ENCODE measurements around the gene KRTAP13-4.

The KRTAP13-4 gene, protein sequence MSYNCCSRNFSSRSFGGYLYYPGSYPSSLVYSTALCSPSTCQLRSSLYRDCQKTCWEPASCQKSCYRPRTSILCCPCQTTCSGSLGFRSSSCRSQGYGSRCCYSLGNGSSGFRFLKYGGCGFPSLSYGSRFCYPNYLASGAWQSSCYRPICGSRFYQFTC

GRCh38 chr21:30430170-30430655, at the start of gene KRTAP13-4:
Gene KRTAP13-4, plus strand, starts transcription at chr21:30430220. Its CDS starts 56 bp downstream, at chr21:30430276.
- Histone ChIP-seq H3K9ac (no peak within 1 kb of the TSS), H3K4me2 (ENCODE audit: low read length) (no peak within 1 kb of the TSS), H2AFZ (no peak within 1 kb of the TSS), H3K4me3 (ENCODE audit: low read depth, low read length) (no peak within 1 kb of the TSS), H3K36me3 (ENCODE audit: control insufficient read depth, insufficient read depth, low read length) (no peaks in the 10 kb centered on the region), H3K27me3 (ENCODE audit: control insufficient read depth, insufficient read depth, low read length) (no peaks in the 10 kb centered on the region), H3K9me3 (ENCODE audit: control insufficient read depth, low read length) (no peaks in the 10 kb centered on the region), H3K27ac (no peak within 1 kb of the TSS), H3K4me1 (no peaks in the 10 kb centered on the region), H3K79me2 (no peaks in the 10 kb centered on the region)
- TF ChIP-seq, protein P1, sequence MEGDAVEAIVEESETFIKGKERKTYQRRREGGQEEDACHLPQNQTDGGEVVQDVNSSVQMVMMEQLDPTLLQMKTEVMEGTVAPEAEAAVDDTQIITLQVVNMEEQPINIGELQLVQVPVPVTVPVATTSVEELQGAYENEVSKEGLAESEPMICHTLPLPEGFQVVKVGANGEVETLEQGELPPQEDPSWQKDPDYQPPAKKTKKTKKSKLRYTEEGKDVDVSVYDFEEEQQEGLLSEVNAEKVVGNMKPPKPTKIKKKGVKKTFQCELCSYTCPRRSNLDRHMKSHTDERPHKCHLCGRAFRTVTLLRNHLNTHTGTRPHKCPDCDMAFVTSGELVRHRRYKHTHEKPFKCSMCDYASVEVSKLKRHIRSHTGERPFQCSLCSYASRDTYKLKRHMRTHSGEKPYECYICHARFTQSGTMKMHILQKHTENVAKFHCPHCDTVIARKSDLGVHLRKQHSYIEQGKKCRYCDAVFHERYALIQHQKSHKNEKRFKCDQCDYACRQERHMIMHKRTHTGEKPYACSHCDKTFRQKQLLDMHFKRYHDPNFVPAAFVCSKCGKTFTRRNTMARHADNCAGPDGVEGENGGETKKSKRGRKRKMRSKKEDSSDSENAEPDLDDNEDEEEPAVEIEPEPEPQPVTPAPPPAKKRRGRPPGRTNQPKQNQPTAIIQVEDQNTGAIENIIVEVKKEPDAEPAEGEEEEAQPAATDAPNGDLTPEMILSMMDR (IDR thresholded peaks at IDR 0.05): no peak

- H3K79me2 ChIP-seq: no peaks in the 10 kb centered on the region
Observed at GRCh38 chr21:30382201-30382600, 47.8 kb upstream of the KRTAP13-4 start.

DNA sequence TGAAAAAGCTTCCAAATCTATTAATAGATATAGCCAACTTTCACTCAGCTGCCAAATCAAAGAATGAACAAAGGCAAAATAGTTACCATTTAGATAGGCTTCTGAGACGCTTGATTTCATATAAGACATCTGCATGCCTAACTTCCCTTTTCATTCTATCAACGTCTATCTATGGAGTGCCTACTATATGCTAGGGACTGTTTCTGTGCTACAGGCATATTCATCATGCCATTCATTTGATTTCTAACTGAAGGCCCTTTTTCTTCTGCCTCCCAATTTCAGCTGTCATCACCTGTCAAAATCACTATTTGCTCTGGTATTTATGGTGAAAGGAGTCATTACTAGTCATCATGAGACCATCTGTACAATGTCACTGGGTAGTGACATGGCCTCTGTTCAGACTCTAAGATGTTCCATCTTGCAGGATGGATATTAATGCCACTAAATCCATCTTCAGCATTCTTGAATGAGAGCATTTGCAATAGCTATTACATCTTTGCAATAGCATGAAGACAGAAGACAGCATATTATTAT, 38.5 kb upstream of the KRTAP13-4 start:
- Histone ChIP-seq H3K79me2 (no peaks in the 10 kb centered on the region), H2AFZ (no peak overlapping the region), H3K27me3 (ENCODE audit: control insufficient read depth, insufficient read depth, low read length) (no peaks in the 10 kb centered on the region)

More at GRCh38 chr21:30382201-30382600, 47.8 kb upstream of the KRTAP13-4 start:
- Histone ChIP-seq H3K27ac (no peak overlapping the region), H3K4me1 (no peaks in the 10 kb centered on the region), H3K36me3 (ENCODE audit: control insufficient read depth, insufficient read depth, low read length) (no peaks in the 10 kb centered on the region), H3K9ac (no peak overlapping the region), H3K27me3 (ENCODE audit: control insufficient read depth, insufficient read depth, low read length) (no peaks in the 10 kb centered on the region), H3K4me3 (ENCODE audit: low read depth, low read length) (no peak overlapping the region), H2AFZ (no peak overlapping the region), H3K9me3 (ENCODE audit: control insufficient read depth, low read length) (no peaks in the 10 kb centered on the region), H3K4me2 (ENCODE audit: low read length) (no peak overlapping the region)
- TF ChIP-seq, protein P1 (IDR thresholded peaks at IDR 0.05): no peak

GRCh38 chr21:30395731-30396130, 34.3 kb upstream of the KRTAP13-4 start, which contains the start of gene KRTAP13-1:
Gene KRTAP13-1, plus strand, starts transcription at chr21:30396031. Its CDS starts 56 bp downstream, at chr21:30396087.
- no peak within 1 kb of the TSS for H3K9ac ChIP-seq
- H3K27me3 ChIP-seq (ENCODE audit: control insufficient read depth, insufficient read depth, low read length): no peaks in the 10 kb centered on the region
- H3K4me2 ChIP-seq (ENCODE audit: low read length): no peak within 1 kb of the TSS
- TF ChIP-seq, protein P1 (IDR thresholded peaks at IDR 0.05): no peak
- H2AFZ ChIP-seq: no peak within 1 kb of the TSS
- H3K27ac ChIP-seq: no peak within 1 kb of the TSS
- H3K4me1 ChIP-seq: no peaks in the 10 kb centered on the region
- no peaks in the 10 kb centered on the region for H3K36me3 ChIP-seq (ENCODE audit: control insufficient read depth, insufficient read depth, low read length)
- H3K79me2 ChIP-seq: no peaks in the 10 kb centered on the region
- H3K4me3 ChIP-seq (ENCODE audit: low read depth, low read length): no peak within 1 kb of the TSS
- no peaks in the 10 kb centered on the region for H3K9me3 ChIP-seq (ENCODE audit: control insufficient read depth, low read length)

More for the DNA sequence above, 38.5 kb upstream of the KRTAP13-4 start:
- no peaks in the 10 kb centered on the region for H3K9me3 ChIP-seq (ENCODE audit: control insufficient read depth, low read length)
- H3K4me2 ChIP-seq (ENCODE audit: low read length): no peak overlapping the region
- no peaks in the 10 kb centered on the region for H3K4me1 ChIP-seq
- H3K36me3 ChIP-seq (ENCODE audit: control insufficient read depth, insufficient read depth, low read length): no peaks in the 10 kb centered on the region
- no peak overlapping the region for H3K9ac ChIP-seq
- H3K4me3 ChIP-seq (ENCODE audit: low read depth, low read length): no peak overlapping the region
- TF ChIP-seq, protein P1 (IDR thresholded peaks at IDR 0.05): no peak
- no peak overlapping the region for H3K27ac ChIP-seq

Measured in parathyroid adenoma (tissue), 2 donors.